Measurements from ENCODE around the gene ATOH8.

Gene ATOH8

GRCh38 chr2:85770786-85771409, 17.1 kb downstream of the ATOH8 start:
- DNase-seq (ENCODE audit: low spot score) = no peak

DNA sequence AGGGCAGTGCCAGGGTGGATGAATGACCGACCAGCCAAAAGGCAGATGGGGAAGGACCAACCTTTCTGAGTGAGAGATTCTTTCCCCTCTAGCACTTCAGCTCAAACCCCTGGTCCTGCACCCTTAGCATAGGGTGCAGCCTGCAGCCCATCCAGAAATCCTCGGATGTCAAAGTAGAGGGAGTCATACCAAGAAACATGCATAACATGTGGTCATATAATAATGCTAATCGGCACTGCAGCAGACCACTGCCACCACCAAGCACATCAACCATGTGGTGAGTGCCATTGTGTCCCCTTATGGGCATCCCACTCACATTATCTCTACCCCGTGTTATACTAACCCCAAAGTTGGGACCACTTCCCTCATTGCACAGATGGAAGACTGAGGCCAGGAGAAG, 17.7 kb downstream of the ATOH8 start:
- DNase-seq (ENCODE audit: low spot score) = no peak

DNA sequence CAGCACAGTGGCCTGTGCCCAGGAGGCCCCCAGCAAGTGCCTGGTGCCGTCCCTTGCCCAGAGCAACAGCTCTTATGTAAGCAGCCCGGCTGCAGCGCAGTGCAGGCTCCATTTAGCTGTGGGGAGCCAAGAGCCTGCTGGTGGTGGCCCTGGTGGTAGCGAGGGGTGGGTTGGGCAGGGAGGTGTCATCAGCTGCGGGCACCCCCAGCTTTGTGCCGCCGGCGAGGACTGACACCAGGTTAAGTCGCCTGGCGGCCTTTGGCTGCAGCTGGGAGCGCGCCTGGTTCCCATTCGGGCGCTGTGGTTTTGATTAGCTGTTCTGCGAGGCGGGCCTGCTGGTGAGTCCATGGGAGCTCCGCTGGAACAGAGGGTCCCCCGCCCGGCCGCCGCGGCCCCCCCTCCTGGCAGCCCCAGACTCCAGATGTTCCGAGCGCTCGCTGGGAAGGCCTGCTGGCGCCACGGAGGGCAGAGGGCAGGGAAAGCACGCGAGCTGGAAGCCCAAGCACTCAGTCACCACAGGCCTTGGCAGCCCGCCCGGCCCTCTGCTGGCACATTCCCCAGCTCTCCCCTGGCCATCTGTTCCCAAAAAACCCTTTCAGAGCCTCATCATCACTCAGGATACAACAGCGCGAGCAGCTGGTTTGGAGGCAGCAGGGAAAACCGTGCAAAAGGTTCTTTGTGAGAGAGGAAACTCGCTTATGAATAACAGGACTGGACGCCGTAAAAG, 18.4 kb downstream of the ATOH8 start:
- peak; percentile 100 for DNase-seq (ENCODE audit: low spot score)

- no peak for DNase-seq (ENCODE audit: low spot score)
These were observed 19.2 kb downstream of the ATOH8 start for GRCh38 chr2:85772841-85773491.

DNA sequence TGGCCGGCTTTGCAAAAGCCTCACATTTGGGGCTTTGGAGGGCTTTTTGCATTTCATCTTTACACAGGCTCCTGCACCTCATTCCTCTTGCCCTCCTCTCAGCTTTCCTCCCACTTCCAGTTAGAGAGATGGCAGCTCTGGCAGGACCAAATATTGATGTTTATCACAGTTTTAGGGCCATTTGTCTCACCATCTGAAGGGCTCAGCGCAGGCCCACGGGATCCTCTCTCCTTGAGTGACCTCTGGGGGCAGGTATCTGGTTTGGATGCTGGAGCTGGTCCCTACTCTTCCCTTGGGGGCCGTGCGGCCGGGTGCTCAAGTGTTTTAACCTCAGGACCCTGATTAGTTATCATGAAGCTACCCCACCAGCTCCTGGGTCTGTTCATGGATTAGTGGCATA, 19.9 kb downstream of the ATOH8 start:
- no peak for DNase-seq (ENCODE audit: low spot score)

DNA sequence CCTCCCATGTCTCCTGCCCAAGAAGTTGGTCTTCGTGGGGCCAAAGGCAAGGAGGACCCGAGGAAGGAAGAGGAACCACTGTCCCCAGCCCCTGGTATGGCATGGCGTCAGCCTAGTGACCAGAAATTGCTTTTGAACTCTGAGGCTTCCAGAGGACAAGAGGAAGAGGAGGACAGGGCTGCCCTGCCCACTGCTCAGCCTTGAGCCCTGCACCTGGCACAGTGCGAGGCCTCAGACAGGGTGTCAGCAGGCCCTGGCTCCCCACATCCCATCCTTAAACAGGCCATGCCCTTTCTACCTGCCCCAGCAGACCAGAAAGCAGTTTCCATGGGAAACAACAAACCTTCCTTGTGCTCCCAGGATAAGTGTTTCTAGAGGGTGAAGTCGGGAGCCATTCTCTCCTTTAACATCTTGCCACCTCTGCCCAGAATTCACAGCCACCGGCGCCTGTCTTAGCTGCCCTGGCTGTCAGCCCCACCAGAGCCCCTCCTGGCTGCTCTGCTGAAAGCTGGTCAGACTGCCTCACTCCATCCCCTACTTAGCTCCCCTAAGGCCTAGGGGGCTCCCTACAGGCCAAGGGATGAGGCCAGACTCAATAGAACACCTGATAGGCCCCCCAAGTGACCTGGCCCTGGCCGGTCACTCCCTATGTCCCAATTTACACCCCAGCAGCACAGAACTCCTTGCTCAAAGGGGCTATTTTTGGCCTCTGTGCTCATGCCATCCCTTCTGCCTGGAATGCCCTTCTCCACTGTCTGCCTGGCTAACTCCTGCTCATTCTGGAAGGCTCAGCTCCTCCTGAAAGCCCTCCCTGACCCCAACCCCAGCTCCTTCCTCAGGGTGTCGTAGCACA, 20.6 kb downstream of the ATOH8 start:
- DNase-seq (ENCODE audit: low spot score) = no peak

- no peak for DNase-seq (ENCODE audit: low spot score)
These were observed 21.9 kb downstream of the ATOH8 start for GRCh38 chr2:85775406-85776381.

DNA sequence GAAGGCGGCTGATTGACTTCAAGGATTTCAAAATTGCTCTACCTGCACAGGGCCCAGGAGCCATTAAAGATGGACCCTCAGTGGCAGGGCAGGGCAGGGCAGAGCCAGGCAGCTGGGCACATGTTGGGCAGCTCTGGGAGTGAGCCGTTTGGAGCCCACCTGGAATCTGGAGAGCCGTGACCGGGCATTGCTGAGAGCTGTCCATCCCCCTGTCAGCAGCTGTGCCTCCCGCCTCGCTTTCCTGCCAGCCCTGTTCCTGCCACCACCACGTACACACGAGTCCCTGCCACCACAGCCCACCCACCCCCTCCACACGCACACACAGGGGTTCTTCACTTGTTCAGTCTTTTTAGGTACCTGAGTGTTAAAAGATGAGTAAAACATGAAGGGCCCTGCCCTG, 22.9 kb downstream of the ATOH8 start:
- no peak for DNase-seq (ENCODE audit: low spot score)

- DNase-seq (ENCODE audit: low spot score) = no peak
These were observed 23.7 kb downstream of the ATOH8 start for GRCh38 chr2:85777441-85777861.

GRCh38 chr2:85778646-85779379, 25.0 kb downstream of the ATOH8 start:
- no peak for DNase-seq (ENCODE audit: low spot score)

GRCh38 chr2:85779641-85780315, 26.0 kb downstream of the ATOH8 start:
- DNase-seq (ENCODE audit: low spot score) = no peak

DNA sequence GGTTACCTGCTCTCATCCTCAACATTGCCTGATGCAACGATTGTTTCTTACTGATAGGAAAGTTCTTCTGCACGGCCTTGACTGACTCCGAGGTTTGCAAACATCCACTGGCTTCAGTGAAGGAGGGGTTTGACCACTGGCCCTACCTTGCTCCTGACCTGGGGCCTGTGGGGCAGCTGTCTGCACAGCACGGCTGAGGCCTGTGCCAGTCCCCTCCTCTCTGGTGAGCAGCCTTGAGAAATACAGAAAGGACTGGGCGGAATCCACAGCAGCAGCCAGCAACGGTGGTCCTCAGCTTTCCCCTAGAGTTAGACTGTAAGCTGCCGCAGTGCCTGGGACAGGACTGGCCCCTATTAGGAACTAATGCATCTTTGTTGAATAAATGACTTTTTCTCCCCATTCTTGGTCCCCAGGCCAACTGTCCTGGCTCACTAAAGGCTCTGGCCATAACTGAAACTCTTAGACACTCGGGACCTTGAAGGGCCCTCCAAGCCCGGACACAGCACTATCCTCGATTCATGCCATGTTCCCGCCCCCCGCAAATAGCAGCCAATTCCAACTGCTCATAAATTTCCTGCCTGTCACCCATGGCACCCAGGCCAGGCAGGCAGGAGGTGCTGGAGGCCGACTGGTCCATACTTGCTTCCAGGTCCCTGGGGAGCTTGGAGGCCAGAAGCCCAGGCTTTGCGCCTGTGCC, 26.7 kb downstream of the ATOH8 start:
- no peak for DNase-seq (ENCODE audit: low spot score)

GRCh38 chr2:85781013-85781332, 27.2 kb downstream of the ATOH8 start:
- no peak for DNase-seq (ENCODE audit: low spot score)

GRCh38 chr2:85783796-85784195, 30.0 kb downstream of the ATOH8 start:
- no peak for DNase-seq (ENCODE audit: low spot score)

DNA sequence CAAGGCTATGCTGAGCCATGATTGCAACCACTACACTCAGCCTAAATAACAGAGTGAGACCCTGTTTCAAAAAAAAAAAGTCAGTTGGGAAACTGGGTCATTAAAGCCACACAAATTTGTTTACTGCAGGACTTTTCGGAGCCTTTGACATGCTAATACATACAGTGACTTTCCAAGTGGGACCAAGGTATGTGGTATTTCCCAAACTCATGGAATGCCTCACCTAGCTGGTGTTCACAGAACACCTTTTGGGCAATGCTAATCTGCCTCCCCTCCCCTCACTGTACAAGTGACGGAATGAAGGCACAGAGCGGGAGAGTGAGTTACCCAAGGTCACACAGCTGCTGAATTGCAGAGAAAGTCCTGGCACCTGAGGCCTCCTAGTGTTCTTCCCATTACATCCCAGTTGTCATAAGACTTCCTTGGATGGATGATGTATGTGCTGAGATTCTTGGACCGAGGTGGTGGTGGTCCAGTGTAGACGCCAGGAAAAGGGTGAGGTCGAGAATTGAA, 30.7 kb downstream of the ATOH8 start:
- DNase-seq (ENCODE audit: low spot score) = no peak

DNA sequence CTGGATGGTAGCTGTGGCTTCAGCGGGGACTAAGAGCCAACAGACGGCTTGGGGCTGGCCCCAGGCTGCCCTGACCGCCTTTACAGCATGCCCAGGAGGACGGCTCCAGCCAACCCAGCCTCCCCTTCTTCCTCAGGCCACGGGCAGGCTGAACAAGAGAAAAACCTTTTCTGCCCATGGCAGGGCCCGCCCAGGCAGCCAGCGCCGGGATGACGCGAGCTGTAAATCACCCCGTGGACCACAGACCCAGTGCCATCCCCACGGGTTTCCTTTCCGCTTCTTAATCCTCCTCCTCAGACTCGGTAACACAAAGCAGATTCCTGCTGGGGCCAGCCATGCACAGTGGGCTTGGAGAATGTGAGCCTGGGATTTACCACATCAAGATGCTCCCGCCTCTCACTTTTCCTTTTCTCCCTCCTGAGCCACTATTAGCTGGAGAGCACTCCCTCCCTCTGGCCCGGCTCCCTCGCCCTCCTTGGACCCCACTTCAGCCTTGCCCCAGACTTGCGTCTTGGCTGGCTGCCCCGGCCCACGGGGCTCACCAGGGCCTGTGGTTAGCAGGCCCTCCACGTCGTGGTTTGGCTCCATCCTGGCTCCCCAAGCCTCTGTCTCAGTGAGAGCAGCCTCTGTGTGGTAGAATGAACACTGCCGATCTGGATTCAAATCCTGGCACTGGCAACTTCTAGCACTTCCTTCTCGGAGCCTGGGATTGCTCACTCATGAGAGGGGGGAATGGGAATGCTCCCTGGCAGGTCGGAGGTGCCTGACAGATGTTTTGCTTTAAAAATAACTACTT, 31.4 kb downstream of the ATOH8 start:
- DNase-seq (ENCODE audit: low spot score) = no peak

DNA sequence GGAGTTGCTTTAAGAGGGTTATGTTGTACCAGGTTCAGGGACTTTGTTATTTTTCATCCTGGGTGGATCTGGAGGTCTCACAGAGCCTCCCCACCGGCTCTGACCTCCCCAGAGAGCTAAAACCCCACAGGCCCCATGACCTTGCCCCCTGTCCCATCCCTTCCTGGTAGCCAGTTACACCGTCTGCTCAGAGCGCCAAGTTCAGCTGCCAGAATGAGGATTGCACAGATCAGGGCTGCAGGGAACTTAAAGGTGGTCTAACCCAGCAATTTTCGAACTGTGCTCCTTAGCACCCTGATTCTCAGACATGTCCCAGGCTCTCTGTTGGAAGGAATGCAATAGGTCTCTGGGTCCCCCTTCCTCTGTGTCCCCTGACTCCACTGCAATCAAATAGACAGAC, 32.1 kb downstream of the ATOH8 start:
- no peak for DNase-seq (ENCODE audit: low spot score)

- no peak for DNase-seq (ENCODE audit: low spot score)
These were observed 32.7 kb downstream of the ATOH8 start for GRCh38 chr2:85786444-85786843.

Data from kidney capillary endothelial cell (primary cell).